GM23248 (cell line): ENCODE data around the gene GPAT3.

ENCODE experiments used
- EZH2 ChIP-seq: fragments of 200-600 bp; sonication (generic); IDR thresholded peaks from 2 replicates; pipeline ENCODE4 v1.6.1; 2018; ENCODE audit warnings: antibody characterized with exemption, mild to moderate bottlenecking; ENCODE audit not compliant: insufficient read depth, poor library complexity, severe bottlenecking
- EZH2phosphoT487 ChIP-seq: fragments of 200-600 bp; sonication (generic); IDR thresholded peaks from 2 replicates; pipeline ENCODE4 v1.6.1; 2018; ENCODE audit warnings: antibody characterized with exemption, moderate library complexity, mild to moderate bottlenecking, low read depth; ENCODE audit not compliant: insufficient read depth

DNA sequence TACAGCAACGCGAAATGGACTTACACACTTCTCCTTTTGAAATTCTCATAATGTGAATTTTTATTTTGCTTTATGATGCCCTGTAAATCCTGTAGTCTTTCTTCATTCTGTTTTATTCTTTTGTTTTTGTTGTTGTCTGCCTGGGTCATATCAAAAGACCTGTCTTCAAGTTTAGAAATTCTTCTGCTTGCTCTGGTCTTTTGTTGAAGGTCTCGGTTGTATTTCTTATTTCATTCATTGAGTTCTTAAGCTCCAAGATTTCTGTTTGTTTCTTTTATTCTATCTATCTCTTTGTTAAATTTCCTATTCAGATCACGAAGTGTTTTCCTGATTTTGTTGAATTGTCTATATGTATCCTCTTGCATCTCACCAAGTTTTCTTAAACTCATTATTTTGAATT, 78.1 kb downstream of the GPAT3 start:
- no peak for TF ChIP-seq EZH2phosphoT487
- TF ChIP-seq EZH2: no peak
